ENCODE data around the gene EDC3.
"Not testable (repeated sequence)": the region's sequence is repeated elsewhere in the genome, so short reads cannot be mapped to it uniquely, and the experiment has no call there.

EDC3 gene

DNA sequence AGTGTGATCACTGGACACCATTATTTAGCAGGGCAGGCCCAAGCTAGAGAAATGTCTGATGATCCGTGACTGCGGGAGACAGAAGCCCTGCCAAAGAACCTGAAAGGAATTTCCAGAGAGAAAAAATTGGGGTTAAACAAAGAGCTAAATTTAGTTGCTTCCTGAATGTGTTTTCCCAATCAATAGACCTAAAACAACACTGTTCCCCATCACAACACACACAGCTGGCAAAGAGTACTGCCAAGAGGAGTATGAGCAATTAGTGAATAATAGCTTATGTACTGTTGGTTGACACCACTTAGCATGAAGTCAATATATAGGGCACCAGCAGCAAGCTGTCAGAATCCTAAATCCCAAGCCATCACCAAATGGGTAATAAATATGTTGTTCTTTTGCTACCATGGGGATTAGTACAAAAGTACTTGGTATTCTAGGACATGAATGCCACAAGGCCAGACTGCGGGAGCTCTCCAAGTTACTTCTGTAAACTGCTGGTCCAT is 44.5 kb downstream of the EDC3 start:
- no peak for DNase-seq

DNA sequence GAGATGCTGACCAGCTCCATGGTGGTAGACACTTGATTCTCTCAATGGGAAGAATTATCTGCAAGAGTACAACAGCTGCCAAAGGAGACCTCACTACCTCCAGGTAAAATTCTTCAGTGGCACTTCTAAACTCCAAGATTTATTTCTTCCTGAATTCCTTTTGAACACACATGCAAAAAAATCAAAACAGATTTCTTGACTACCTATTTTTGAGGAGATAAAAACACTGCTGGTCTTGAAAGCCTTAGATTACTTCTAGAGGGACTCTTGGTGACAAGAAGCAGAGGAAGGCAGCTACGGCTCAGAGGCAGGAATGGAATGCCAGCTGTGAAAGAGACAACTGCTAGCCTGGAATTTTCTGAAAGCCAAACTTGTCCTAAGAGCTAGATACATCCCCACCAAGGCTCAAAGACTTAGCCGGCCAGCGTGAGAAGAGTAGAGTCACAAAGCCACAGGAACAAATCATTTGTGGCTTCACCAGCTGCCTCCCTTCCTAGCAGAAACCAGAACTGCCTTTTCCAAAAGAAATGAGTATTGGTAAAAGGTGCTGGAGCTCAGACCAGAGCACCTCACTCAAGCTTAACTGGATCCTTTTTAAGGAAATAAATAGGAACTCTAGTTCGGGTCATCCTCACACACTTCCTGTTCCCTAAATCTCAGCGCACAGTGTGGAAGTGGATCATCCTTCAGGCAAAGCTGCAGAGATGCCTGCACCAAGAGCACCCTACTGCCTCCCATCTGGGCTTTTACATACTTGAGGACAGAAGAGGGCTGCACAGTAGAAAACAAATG is 47.6 kb downstream of the EDC3 start:
- DNase-seq: no peak

DNA sequence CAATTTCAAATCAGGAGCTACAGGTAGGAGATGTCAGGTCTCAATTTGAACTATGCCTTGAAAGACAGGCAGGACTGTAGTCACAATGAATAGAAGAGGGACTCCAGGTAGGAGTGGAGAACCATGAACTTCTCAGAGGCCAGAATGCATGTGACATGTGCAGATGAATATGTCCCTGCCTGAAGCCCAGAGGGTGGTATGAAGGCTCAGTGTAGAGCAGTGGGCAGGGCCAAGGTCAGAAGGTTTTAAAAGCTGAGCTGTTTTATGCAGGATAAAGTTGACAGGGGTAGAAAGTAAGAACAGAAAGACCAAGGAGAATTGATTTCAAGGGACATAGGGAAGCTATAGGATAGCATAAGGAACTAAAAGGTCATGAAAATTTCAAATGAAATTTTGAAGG is 49.3 kb downstream of the EDC3 start:
- no peak for DNase-seq

DNA sequence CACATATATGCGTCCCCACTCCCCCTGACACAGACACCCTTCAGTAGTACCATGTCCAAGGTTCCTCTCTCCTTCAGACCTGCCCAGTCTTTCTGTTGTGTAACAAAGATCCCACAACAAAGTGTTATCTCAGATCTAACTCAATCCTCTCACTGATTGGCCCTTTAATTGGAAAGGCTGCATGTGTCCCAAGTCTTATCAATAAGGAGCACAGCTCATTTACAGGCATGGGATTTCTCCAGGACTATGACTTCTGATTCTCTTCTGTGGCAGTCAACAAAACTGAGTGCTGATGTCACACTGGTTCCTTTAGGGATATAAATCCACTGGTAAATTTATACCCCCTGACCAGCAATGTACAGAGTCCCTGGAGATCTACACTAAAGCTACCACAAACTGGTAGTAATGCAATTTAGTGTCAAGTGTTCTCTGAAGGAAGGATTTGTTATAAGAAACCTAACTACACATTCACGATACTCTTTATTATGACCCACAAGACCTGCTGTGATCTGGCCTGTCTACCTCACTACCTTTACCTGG is 52.1 kb downstream of the EDC3 start:
- DNase-seq: no peak

GRCh38 chr15:74642734-74643664 is 52.8 kb downstream of the EDC3 start:
- DNase-seq: peak; percentile 74

DNA sequence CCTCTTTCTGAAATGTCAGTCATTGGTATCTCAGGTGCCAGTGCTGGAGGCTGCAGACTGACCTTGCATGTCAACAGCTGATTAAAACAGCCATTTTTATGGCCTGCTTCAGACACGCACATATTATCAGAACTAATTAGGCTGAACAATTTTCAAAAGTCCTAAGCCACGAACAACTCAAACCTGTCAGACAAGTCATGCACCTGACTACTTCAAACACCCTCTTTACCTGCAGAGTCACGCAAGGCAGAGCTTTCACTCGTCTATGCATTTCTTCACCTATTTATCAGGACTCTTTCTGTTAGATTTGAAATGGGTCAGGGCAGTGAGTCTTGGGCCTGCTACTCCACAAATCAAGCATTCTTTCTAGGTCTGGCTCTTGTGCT is 53.5 kb downstream of the EDC3 start:
- DNase-seq: no peak

DNA sequence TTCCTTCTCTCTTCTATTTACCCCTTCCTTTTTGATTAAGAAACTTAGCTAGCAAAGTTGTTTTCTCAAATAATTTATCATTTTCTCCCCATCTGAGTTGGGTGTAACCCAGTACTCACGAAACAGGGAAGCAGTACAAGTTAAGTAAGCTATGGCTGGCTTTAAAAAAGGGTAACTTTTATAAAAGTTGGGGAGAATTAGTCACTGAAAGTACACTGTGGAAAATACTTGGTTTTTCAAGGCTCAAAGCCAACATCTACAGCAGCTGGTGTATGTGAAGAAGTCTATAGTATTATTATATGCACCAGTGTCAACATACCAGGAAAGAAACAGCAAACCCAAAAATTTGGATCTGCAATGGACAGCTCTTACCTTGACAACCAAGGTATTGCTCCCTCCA is 54.7 kb downstream of the EDC3 start:
- DNase-seq: no peak

- DNase-seq: no peak
These were observed 58.8 kb downstream of the EDC3 start for GRCh38 chr15:74636984-74637383.

DNA sequence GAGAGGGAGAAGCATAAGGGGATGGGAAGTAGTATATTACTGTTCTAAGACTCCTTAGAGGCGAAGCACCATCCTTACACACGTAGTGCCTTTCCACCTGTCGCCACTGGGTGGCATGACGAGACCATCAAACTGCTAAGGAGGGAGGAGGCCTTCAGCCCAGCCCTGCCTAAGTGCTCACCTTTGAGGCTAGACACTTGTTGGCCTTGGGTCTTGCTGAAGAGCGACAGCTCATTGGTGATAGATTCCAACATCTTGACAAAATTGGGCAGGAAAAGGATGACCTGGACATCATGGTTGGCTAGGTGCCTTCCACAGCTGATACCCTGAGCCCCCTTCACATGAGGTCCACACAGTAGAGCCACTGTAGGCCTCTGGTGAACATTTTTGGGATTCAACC is 60.6 kb downstream of the EDC3 start:
- peak; percentile 52 for DNase-seq

GRCh38 chr15:74633781-74634180 is 62.0 kb downstream of the EDC3 start:
- no peak for DNase-seq

GRCh38 chr15:74632601-74633000 is 63.2 kb downstream of the EDC3 start:
- DNase-seq: no peak

GRCh38 chr15:74631935-74632560 is 63.8 kb downstream of the EDC3 start:
- DNase-seq: peak; percentile 35

GRCh38 chr15:74631408-74631807 is 64.4 kb downstream of the EDC3 start:
- no peak for DNase-seq

DNA sequence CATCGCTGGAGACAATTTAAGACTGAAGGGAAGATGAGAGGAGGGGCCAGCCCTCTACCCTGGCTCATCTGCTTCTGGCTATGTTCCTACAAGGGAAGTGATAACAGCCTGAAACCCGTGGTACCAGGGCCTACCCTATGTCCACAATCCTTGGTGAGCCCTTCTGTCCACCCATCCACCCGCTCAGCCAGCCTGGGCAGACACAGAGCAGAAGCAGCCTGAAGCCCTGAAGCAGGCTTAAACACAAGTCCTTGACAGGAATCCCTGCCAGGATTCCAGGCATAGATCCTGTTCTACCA is 64.8 kb downstream of the EDC3 start:
- no peak for DNase-seq

DNA sequence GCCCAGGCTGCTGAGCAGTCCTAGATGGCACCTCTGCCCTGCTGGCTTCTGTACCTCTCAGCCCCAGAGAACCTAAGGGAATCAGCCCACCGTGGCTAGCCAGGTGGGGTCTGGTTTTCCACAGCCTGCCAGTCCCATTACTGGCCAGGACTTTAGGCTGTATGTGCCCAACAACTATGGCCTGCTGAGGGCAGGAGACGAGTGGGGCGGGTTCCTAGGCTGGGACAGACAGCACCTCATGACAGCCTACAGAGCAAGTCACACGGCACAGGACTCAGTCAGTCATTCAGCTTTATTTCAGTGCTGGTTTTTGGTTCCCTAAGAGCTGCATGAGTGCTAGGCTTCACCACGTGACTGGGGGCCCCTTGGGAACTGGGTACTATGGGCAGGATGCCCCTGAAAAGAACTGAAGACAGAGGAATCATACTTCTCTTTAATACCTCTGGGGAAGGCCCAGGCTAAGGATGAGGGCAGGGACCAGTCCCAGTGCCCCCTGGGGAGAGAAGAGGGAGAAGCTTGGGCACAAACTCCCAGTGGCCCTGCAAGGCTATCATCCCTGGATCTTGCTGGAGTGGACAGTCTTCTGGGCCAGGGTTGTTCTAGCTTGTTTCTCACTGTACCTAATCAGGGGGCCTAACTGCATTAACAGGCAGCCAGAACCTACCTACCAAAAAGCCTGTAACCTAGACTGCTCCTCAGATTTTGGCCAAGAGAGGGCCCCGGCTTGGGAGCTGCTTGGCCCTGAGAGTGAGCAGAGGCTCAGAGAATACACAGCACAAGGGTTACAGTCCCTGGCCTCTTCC is 65.3 kb downstream of the EDC3 start:
- DNase-seq: no peak

DNA sequence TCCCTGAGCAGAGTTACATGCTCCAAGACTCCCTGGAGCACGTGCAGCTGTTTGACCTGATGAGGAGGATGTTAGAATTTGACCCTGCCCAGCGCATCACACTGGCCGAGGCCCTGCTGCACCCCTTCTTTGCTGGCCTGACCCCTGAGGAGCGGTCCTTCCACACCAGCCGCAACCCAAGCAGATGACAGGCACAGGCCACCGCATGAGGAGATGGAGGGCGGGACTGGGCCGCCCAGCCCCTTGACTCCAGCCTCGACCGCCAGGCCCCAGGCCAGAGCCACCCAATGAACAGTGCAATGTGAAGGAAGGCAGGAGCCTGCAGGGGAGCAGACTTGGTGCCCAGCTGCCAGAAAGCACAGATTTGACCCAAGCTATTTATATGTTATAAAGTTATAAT is 66.1 kb downstream of the EDC3 start:
- not testable (repeated sequence) for DNase-seq

DNA sequence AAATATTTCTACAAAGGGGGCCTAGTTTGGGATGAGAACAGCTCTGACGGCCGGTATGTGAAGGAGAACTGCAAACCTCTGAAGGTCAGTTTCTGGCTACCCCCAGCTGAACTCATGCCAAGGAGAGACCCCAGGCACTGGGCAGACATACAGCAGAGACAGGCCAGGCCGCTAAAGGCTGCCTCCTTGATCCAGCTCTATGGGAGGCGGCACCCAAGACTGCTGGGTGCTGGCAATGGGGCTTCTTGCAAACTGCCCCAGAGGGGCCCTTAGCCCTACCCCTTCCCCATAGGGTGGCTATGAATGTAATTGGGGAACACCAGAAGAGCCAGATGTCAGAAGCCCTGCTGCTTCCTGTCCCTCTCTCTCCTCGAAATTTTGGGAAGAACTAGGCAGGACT is 66.9 kb downstream of the EDC3 start:
- no peak for DNase-seq

DNA sequence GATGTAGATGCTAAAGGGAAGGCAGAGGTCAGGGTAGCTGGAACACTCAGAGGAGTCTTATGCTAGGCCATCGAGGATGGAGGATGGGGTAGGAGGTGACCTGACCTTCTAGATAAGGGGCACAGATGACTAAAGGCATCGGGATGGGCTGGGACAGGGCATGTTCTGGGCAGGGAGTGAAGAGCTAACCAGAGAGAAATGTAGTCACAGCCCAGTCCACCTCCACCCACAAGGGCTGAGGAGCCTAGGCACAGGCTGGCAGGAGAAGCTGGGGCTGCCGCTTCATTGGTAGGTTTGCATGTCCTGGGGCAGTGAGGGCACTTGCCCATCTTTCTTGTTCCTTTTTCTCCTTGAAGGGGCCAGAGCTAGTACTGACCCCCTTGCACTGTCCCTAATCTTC is 67.6 kb downstream of the EDC3 start:
- no peak for DNase-seq

DNA sequence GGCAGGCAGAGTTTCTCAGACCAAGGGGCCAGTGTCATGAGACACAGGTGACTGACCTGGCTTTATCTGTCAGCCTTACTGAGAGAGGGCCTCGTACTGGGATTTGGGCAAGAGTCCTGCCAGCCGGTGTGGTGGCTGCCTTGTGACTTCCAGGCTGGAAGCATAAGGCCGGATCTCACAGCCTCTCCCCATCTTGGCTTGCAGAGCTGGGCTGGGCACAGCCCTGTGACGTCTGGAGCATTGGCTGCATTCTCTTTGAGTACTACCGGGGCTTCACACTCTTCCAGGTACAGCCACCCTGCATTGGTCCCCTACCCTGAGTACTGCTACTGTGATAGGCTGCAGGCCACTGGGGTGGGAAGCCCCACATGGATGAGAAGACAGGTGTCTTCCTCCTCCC is 68.1 kb downstream of the EDC3 start:
- DNase-seq: no peak

GRCh38 chr15:74626752-74627692 is 68.8 kb downstream of the EDC3 start:
- no peak for DNase-seq

DNA sequence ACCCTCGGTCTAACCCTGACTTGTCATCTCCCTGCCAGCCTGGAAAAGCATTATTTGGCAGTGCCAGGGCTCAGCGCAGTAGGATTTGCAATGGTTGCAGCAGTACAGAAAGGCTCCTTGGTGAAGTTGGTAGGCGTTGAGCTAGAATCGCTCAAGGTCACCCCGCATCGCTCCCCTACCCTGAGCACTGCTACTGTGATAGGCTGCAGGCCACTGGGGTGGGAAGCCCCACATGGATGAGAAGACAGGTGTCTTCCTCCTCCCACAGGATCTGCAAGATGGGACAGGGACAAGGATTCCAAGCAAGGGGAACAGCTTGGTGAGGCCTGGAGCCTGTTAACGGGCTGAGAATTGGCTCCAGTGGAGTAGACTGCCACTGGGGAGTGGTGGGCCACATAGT is 69.5 kb downstream of the EDC3 start:
- no peak for DNase-seq
